Measurements from ENCODE around the gene SIK3.

The SIK3 gene

DNA sequence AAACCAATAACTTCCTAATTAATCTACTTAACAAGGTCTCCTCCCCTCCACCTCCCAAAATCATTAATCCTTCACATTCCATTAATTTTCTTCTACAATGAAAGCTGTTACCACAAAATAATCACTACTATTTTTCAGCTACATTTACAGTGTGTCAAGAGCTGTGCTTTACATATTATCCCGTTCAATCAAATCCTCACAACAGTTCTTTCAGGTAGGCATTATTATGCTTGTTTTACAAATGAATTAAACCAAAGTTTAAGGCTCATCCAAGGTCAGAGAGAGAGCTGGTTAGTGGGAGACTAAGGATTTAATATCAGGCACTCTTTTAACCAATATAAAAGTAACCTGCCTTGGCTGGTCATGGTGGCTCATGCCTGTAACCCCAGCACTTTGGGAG lies 107.4 kb downstream of the SIK3 start:
- Histone ChIP-seq H3K9me3 (ENCODE audit: low read length) (no peaks in the 10 kb centered on the region), H2AFZ (ENCODE audit: low read depth, low read length) (no peak overlapping the region), H3K4me3 (ENCODE audit: low read length) (no peak overlapping the region), H3K27me3 (ENCODE audit: insufficient read depth, low read length) (no peaks in the 10 kb centered on the region), H3K4me1 (ENCODE audit: insufficient read depth, low read length) (peaks cover 29% of the 10 kb centered on the region), H3K36me3 (ENCODE audit: insufficient read depth, low read length) (no peaks in the 10 kb centered on the region)

DNA sequence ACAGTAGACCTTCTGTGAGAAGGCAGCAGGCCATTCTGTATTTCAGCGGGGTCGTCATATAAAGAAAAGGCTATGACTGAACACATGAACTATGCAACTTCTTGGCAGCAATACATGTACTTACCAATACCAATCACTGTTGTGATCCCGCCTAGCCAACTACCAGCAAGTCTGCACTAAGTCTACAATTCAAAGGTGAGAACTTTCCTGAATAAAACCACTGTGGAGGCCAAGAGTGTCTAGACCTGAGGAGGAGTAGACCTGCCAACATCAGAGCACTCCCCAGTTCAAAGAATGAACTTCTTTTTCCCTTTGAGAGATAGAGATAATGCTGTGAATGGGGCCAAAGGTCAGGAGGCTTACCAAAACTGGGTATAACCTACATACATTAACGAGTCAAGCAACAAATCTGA lies 108.2 kb downstream of the SIK3 start:
- no peak overlapping the region for H3K4me3 ChIP-seq (ENCODE audit: low read length)
- no peaks in the 10 kb centered on the region for H3K27me3 ChIP-seq (ENCODE audit: insufficient read depth, low read length)
- H2AFZ ChIP-seq (ENCODE audit: low read depth, low read length) = no peak overlapping the region
- H3K36me3 ChIP-seq (ENCODE audit: insufficient read depth, low read length) = no peaks in the 10 kb centered on the region
- no peaks in the 10 kb centered on the region for H3K9me3 ChIP-seq (ENCODE audit: low read length)
- H3K4me1 ChIP-seq (ENCODE audit: insufficient read depth, low read length) = peaks cover 29% of the 10 kb centered on the region

GRCh38 chr11:116989184-116989583 lies 109.0 kb downstream of the SIK3 start:
- Histone ChIP-seq H3K4me1 (ENCODE audit: insufficient read depth, low read length) (peaks cover 24% of the 10 kb centered on the region), H3K9me3 (ENCODE audit: low read length) (no peaks in the 10 kb centered on the region), H2AFZ (ENCODE audit: low read depth, low read length) (no peak overlapping the region), H3K4me3 (ENCODE audit: low read length) (no peak overlapping the region), H3K27me3 (ENCODE audit: insufficient read depth, low read length) (no peaks in the 10 kb centered on the region), H3K36me3 (ENCODE audit: insufficient read depth, low read length) (no peaks in the 10 kb centered on the region)

DNA sequence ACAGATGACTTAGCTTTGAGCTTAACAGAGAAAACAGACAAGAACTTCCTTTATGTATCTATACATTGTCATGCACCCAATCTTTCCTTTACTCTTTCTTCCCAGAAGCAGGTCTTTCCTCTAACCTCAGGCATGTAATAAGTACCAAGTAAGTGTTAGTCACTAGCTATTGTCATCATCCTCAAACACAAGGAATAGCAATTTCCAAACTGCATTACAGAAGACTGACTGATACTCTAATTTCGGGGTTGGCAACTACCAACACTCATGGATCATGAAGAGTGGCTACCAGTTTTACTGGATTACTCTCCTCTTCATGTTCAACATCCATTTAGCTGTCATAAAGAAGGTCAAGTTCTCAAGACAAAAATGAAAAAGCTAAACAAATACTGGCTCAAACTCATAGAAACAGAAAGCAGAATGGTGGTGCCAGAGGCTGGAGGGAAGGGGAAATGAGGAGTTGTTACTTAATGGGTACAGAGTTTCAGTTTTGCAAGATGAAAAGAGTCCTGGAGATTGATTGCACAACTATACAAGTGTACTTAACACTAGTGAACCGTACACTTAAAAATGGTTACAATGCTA lies 111.6 kb downstream of the SIK3 start:
- no peaks in the 10 kb centered on the region for H3K9me3 ChIP-seq (ENCODE audit: low read length)
- no peaks in the 10 kb centered on the region for H3K27me3 ChIP-seq (ENCODE audit: insufficient read depth, low read length)
- peaks cover 14% of the 10 kb centered on the region for H3K4me1 ChIP-seq (ENCODE audit: insufficient read depth, low read length)
- H2AFZ ChIP-seq (ENCODE audit: low read depth, low read length) = no peak overlapping the region
- no peak overlapping the region for H3K4me3 ChIP-seq (ENCODE audit: low read length)
- H3K36me3 ChIP-seq (ENCODE audit: insufficient read depth, low read length) = no peaks in the 10 kb centered on the region

DNA sequence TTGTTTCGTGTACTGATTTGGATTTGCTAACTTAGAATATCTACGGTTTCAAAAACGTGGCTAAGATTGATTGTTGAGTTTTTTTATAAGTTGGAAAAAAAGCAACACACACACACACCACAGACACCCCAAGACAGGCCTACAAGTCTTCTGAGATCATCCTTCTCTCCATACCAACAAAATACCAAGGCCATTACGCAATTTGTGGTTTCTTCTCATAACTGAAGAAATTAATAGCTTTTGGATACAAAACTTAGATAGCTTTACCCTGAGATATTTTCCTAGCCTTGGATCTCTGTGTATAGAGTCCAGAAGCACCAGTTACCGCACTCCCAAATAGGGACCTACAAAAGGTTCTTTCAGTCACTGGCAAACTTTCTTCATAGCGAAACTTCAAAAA lies 113.6 kb downstream of the SIK3 start:
- Histone ChIP-seq H2AFZ (ENCODE audit: low read depth, low read length) (no peak overlapping the region), H3K27me3 (ENCODE audit: insufficient read depth, low read length) (no peaks in the 10 kb centered on the region), H3K4me1 (ENCODE audit: insufficient read depth, low read length) (peaks cover 4% of the 10 kb centered on the region), H3K9me3 (ENCODE audit: low read length) (no peaks in the 10 kb centered on the region), H3K4me3 (ENCODE audit: low read length) (no peak overlapping the region), H3K36me3 (ENCODE audit: insufficient read depth, low read length) (no peaks in the 10 kb centered on the region)

DNA sequence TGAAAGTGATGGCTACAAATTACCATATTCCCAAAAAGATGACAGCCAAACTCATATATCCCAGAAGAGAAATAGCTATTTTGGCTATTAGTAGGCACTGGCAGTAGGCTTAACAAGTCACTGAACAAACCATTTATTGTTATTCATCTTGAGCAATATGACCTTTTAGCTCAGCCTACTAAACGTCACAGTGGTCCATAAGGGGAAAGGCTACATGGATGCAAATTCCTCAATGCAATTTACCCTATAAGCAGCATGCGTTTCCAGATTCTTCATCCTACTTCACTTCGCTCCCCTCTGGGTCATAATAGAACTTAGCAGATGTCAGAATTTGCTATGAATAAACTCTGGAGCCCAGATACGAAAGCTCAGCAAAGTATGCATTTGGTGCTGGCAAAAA lies 114.0 kb downstream of the SIK3 start:
- Histone ChIP-seq H2AFZ (ENCODE audit: low read depth, low read length) (no peak overlapping the region), H3K36me3 (ENCODE audit: insufficient read depth, low read length) (no peaks in the 10 kb centered on the region), H3K27me3 (ENCODE audit: insufficient read depth, low read length) (no peaks in the 10 kb centered on the region), H3K4me3 (ENCODE audit: low read length) (no peak overlapping the region), H3K9me3 (ENCODE audit: low read length) (no peaks in the 10 kb centered on the region), H3K4me1 (ENCODE audit: insufficient read depth, low read length) (peaks cover 3% of the 10 kb centered on the region)

- Histone ChIP-seq H3K36me3 (ENCODE audit: insufficient read depth, low read length) (no peaks in the 10 kb centered on the region), H3K4me3 (ENCODE audit: low read length) (no peak overlapping the region), H3K27me3 (ENCODE audit: insufficient read depth, low read length) (no peaks in the 10 kb centered on the region), H3K4me1 (ENCODE audit: insufficient read depth, low read length) (peaks cover 3% of the 10 kb centered on the region), H3K9me3 (ENCODE audit: low read length) (no peaks in the 10 kb centered on the region), H2AFZ (ENCODE audit: low read depth, low read length) (no peak overlapping the region)
Measured at GRCh38 chr11:116981266-116981885, 116.9 kb downstream of the SIK3 start.

GRCh38 chr11:116980136-116980793 lies 118.0 kb downstream of the SIK3 start:
- H3K9me3 ChIP-seq (ENCODE audit: low read length) = no peaks in the 10 kb centered on the region
- H3K36me3 ChIP-seq (ENCODE audit: insufficient read depth, low read length) = no peaks in the 10 kb centered on the region
- H3K27me3 ChIP-seq (ENCODE audit: insufficient read depth, low read length) = no peaks in the 10 kb centered on the region
- H2AFZ ChIP-seq (ENCODE audit: low read depth, low read length) = no peak overlapping the region
- H3K4me3 ChIP-seq (ENCODE audit: low read length) = no peak overlapping the region
- peaks cover 3% of the 10 kb centered on the region for H3K4me1 ChIP-seq (ENCODE audit: insufficient read depth, low read length)

GRCh38 chr11:116976941-116977570 lies 121.2 kb downstream of the SIK3 start:
- Histone ChIP-seq H2AFZ (ENCODE audit: low read depth, low read length) (no peak overlapping the region), H3K9me3 (ENCODE audit: low read length) (no peaks in the 10 kb centered on the region), H3K4me1 (ENCODE audit: insufficient read depth, low read length) (no peaks in the 10 kb centered on the region), H3K27me3 (ENCODE audit: insufficient read depth, low read length) (no peaks in the 10 kb centered on the region), H3K4me3 (ENCODE audit: low read length) (no peak overlapping the region), H3K36me3 (ENCODE audit: insufficient read depth, low read length) (no peaks in the 10 kb centered on the region)

- H2AFZ ChIP-seq (ENCODE audit: low read depth, low read length) = no peak overlapping the region
- H3K9me3 ChIP-seq (ENCODE audit: low read length) = no peaks in the 10 kb centered on the region
- H3K36me3 ChIP-seq (ENCODE audit: insufficient read depth, low read length) = no peaks in the 10 kb centered on the region
- no peak overlapping the region for H3K4me3 ChIP-seq (ENCODE audit: low read length)
- no peaks in the 10 kb centered on the region for H3K27me3 ChIP-seq (ENCODE audit: insufficient read depth, low read length)
- H3K4me1 ChIP-seq (ENCODE audit: insufficient read depth, low read length) = no peaks in the 10 kb centered on the region
Measured at GRCh38 chr11:116975661-116976060, 122.6 kb downstream of the SIK3 start.

GRCh38 chr11:116973270-116973669 lies 125.0 kb downstream of the SIK3 start:
- H3K9me3 ChIP-seq (ENCODE audit: low read length) = no peaks in the 10 kb centered on the region
- H3K4me3 ChIP-seq (ENCODE audit: low read length) = no peak overlapping the region
- H3K4me1 ChIP-seq (ENCODE audit: insufficient read depth, low read length) = no peaks in the 10 kb centered on the region
- no peaks in the 10 kb centered on the region for H3K36me3 ChIP-seq (ENCODE audit: insufficient read depth, low read length)
- no peaks in the 10 kb centered on the region for H3K27me3 ChIP-seq (ENCODE audit: insufficient read depth, low read length)
- H2AFZ ChIP-seq (ENCODE audit: low read depth, low read length) = no peak overlapping the region

- no peaks in the 10 kb centered on the region for H3K36me3 ChIP-seq (ENCODE audit: insufficient read depth, low read length)
- H3K27me3 ChIP-seq (ENCODE audit: insufficient read depth, low read length) = no peaks in the 10 kb centered on the region
- H2AFZ ChIP-seq (ENCODE audit: low read depth, low read length) = no peak overlapping the region
- H3K4me3 ChIP-seq (ENCODE audit: low read length) = no peak overlapping the region
- no peaks in the 10 kb centered on the region for H3K9me3 ChIP-seq (ENCODE audit: low read length)
- H3K4me1 ChIP-seq (ENCODE audit: insufficient read depth, low read length) = no peaks in the 10 kb centered on the region
Measured at GRCh38 chr11:116972691-116973090, 125.5 kb downstream of the SIK3 start.

- no peak overlapping the region for H3K4me3 ChIP-seq (ENCODE audit: low read length)
- H2AFZ ChIP-seq (ENCODE audit: low read depth, low read length) = no peak overlapping the region
- H3K9me3 ChIP-seq (ENCODE audit: low read length) = no peaks in the 10 kb centered on the region
- H3K27me3 ChIP-seq (ENCODE audit: insufficient read depth, low read length) = no peaks in the 10 kb centered on the region
- H3K4me1 ChIP-seq (ENCODE audit: insufficient read depth, low read length) = no peaks in the 10 kb centered on the region
- H3K36me3 ChIP-seq (ENCODE audit: insufficient read depth, low read length) = no peaks in the 10 kb centered on the region
Measured at GRCh38 chr11:116970485-116971292, 127.5 kb downstream of the SIK3 start.

Data from neuron (in vitro differentiated cells).